ENCODE measurements around the gene UNC13C. TPM values are rescaled to one million over a fixed set of nuclear protein-coding genes. Genes with fewer than 3 reads are reported as not detected.

UNC13C gene
- total RNA-seq, 1 donor from 2014 or later: 0.26 TPM

GRCh38 chr15:54566654-54567053 is 588.4 kb downstream of the UNC13C start:
- no peak for TF ChIP-seq CTCF (IDR thresholded peaks at IDR 0.05; ENCODE audit: insufficient read depth, low read length, severe bottlenecking)
- FAIRE-seq (no peak), DNase-seq (ENCODE audit: low read depth) (no peak)
- Histone ChIP-seq H3K27me3 (ENCODE audit: control insufficient read depth, insufficient read depth, low read length) (no peaks in the 10 kb centered on the region), H3K36me3 (ENCODE audit: control insufficient read depth, insufficient read depth, low read length) (no peaks in the 10 kb centered on the region), H3K4me3 (ENCODE audit: low read depth, low read length) (no peak overlapping the region)

- no peak for DNase-seq (ENCODE audit: low read depth)
- H3K36me3 ChIP-seq (ENCODE audit: control insufficient read depth, insufficient read depth, low read length): no peaks in the 10 kb centered on the region
- no peak for FAIRE-seq
- no peak overlapping the region for H3K4me3 ChIP-seq (ENCODE audit: low read depth, low read length)
- H3K27me3 ChIP-seq (ENCODE audit: control insufficient read depth, insufficient read depth, low read length): no peaks in the 10 kb centered on the region
- no peak for TF ChIP-seq CTCF (IDR thresholded peaks at IDR 0.05; ENCODE audit: insufficient read depth, low read length, severe bottlenecking)
Observed at GRCh38 chr15:54567408-54568035, 589.3 kb downstream of the UNC13C start.

- FAIRE-seq (no peak), DNase-seq (ENCODE audit: low read depth) (no peak)
- no peaks in the 10 kb centered on the region for H3K27me3 ChIP-seq (ENCODE audit: control insufficient read depth, insufficient read depth, low read length)
- TF ChIP-seq CTCF (IDR thresholded peaks at IDR 0.05; ENCODE audit: insufficient read depth, low read length, severe bottlenecking): no peak
- H3K36me3 ChIP-seq (ENCODE audit: control insufficient read depth, insufficient read depth, low read length): no peaks in the 10 kb centered on the region
- H3K4me3 ChIP-seq (ENCODE audit: low read depth, low read length): no peak overlapping the region
Observed at GRCh38 chr15:54568381-54568780, 590.1 kb downstream of the UNC13C start.

- no peak for TF ChIP-seq CTCF (IDR thresholded peaks at IDR 0.05; ENCODE audit: insufficient read depth, low read length, severe bottlenecking)
- FAIRE-seq: no peak
- no peak overlapping the region for H3K4me3 ChIP-seq (ENCODE audit: low read depth, low read length)
- DNase-seq (ENCODE audit: low read depth): no peak
- no peaks in the 10 kb centered on the region for H3K36me3 ChIP-seq (ENCODE audit: control insufficient read depth, insufficient read depth, low read length)
- H3K27me3 ChIP-seq (ENCODE audit: control insufficient read depth, insufficient read depth, low read length): no peaks in the 10 kb centered on the region
Observed at GRCh38 chr15:54571576-54571975, 593.3 kb downstream of the UNC13C start.

GRCh38 chr15:54575586-54575985 is 597.3 kb downstream of the UNC13C start:
- FAIRE-seq: no peak
- TF ChIP-seq CTCF (IDR thresholded peaks at IDR 0.05; ENCODE audit: insufficient read depth, low read length, severe bottlenecking): no peak

More at GRCh38 chr15:54575586-54575985, 597.3 kb downstream of the UNC13C start:
- Histone ChIP-seq H3K36me3 (ENCODE audit: control insufficient read depth, insufficient read depth, low read length) (no peaks in the 10 kb centered on the region), H3K27me3 (ENCODE audit: control insufficient read depth, insufficient read depth, low read length) (no peaks in the 10 kb centered on the region), H3K4me3 (ENCODE audit: low read depth, low read length) (no peak overlapping the region)
- no peak for DNase-seq (ENCODE audit: low read depth)
